K562 (cell line): Measurements from ENCODE around the gene ST6GALNAC2. TPM values are rescaled to one million over a fixed set of nuclear protein-coding genes. Genes with fewer than 3 reads are reported as not detected.

Experiments used
- CBX3 ChIP-seq, 2 experiments: IDR thresholded peaks; 1 replicate in 1 of 2; 2 replicates in 1 of 2; pipeline ENCODE4 v1.6.1; 2012; ENCODE audit warnings: inconsistent platforms in 2 of 2, low read length in 2 of 2, borderline replicate concordance in 1 of 2, control low read depth in 1 of 2
- CHD4 ChIP-seq: fragments of 200-600 bp; sonication (generic); IDR thresholded peaks from 3 replicates; pipeline ENCODE4 v1.6.1; 2012; ENCODE audit warnings: low read depth, mild to moderate bottlenecking, mixed read lengths, low read length, inconsistent platforms; ENCODE audit not compliant: insufficient read depth, insufficient replicate concordance, poor library complexity, severe bottlenecking
- ESRRB ChIP-seq: fragments of 250-450 bp; sonication (Bioruptor Pico); IDR thresholded peaks from 2 replicates; pipeline ENCODE4 v1.5.0; 2020; ENCODE audit warnings: mild to moderate bottlenecking, moderate library complexity, borderline replicate concordance
- ETV6 ChIP-seq, 3 experiments: fragments of 150-350 bp in 1 of 3; sonication (generic) in 1 of 3; formaldehyde crosslinking in 1 of 3; IDR thresholded peaks; 2 replicates each; pipeline versions ENCODE4 v1.6.1 to v1.8.0; 2014 to 2022; ENCODE audit warnings: borderline replicate concordance in 2 of 3, low read depth in 2 of 3, antibody characterized with exemption in 1 of 3, low read length in 1 of 3, mild to moderate bottlenecking in 1 of 3, missing genetic modification reagents in 1 of 3
- EWSR1 ChIP-seq: fragments of 450-650 bp; IDR thresholded peaks from 2 replicates; pipeline ENCODE4 v1.6.1; 2018; ENCODE audit warnings: borderline replicate concordance, mild to moderate bottlenecking, low read depth, moderate library complexity; ENCODE audit not compliant: partially characterized antibody
- GATAD2B ChIP-seq: fragments of 450-650 bp; IDR thresholded peaks from 2 replicates; pipeline ENCODE4 v1.6.1; 2017; ENCODE audit warnings: mild to moderate bottlenecking, borderline replicate concordance
- KLF1 ChIP-seq: fragments of 450-650 bp; IDR thresholded peaks from 2 replicates; pipeline ENCODE4 v1.6.1; 2016; ENCODE audit warnings: missing genetic modification characterization, missing compliant biosample characterization
- MAZ ChIP-seq, 2 experiments: fragments of 450-650 bp in 1 of 2; sonication (generic) in 1 of 2; formaldehyde crosslinking; IDR thresholded peaks in 1 of 2; conservative IDR thresholded peaks in 1 of 2; 2 replicates each; pipeline versions ENCODE4 v1.4.0 to v1.5.0; 2020; ENCODE audit warnings: mild to moderate bottlenecking in 1 of 2, missing genetic modification reagents in 1 of 2
- NELFE ChIP-seq: IDR thresholded peaks from 2 replicates; pipeline ENCODE4 v1.6.1; 2011; ENCODE audit warnings: mild to moderate bottlenecking; ENCODE audit not compliant: insufficient read depth, insufficient read length
- NR2C1 ChIP-seq, 2 experiments: fragments of 450-650 bp; IDR thresholded peaks; 2 replicates each; pipeline ENCODE4 v1.6.1; 2017; ENCODE audit warnings: mild to moderate bottlenecking in 2 of 2, antibody characterized with exemption in 1 of 2, inconsistent platforms in 1 of 2, missing compliant biosample characterization in 1 of 2, missing genetic modification characterization in 1 of 2
- PPARD ChIP-seq: fragments of 250-450 bp; sonication (Bioruptor Pico); IDR thresholded peaks from 2 replicates; pipeline ENCODE4 v1.8.0; 2022; ENCODE audit warnings: inconsistent platforms, mild to moderate bottlenecking, moderate library complexity
- PRPF4 ChIP-seq: fragments of 200-400 bp; formaldehyde crosslinking; IDR thresholded peaks from one replicate; pipeline ENCODE4 v1.6.1; 2017; ENCODE audit warnings: low read length, low read depth, mild to moderate bottlenecking; ENCODE audit not compliant: insufficient read depth, poor library complexity, severe bottlenecking
- RHOXF2B ChIP-seq: fragments of 250-450 bp; sonication (Bioruptor Pico); conservative IDR thresholded peaks from 2 replicates; pipeline ENCODE4 v1.5.1; 2021
- ZBTB17 ChIP-seq: fragments of 450-650 bp; formaldehyde crosslinking; IDR thresholded peaks from 2 replicates; pipeline ENCODE4 v1.4.0; 2020; ENCODE audit warnings: mild to moderate bottlenecking
- ZNF121 ChIP-seq: sonication (generic); formaldehyde crosslinking; conservative IDR thresholded peaks from 2 replicates; pipeline ENCODE4 v1.8.0; 2022; ENCODE audit warnings: missing genetic modification reagents
- ZNF134 ChIP-seq: fragments of 250-450 bp; sonication (Bioruptor Pico); conservative IDR thresholded peaks from 2 replicates; pipeline ENCODE4 v1.4.0; 2020
- ZNF436 ChIP-seq: fragments of 250-450, 450-650 bp; sonication (Bioruptor Pico); formaldehyde crosslinking; IDR thresholded peaks from 2 replicates; pipeline ENCODE4 v1.7.0; 2020; ENCODE audit warnings: mild to moderate bottlenecking
- polyA plus RNA-seq, 8 experiments: library from polyadenylated mRNA; depleted of rRNA in 4 of 8; stranded (reverse) in 5 of 8; unstranded in 3 of 8; fragments of >200 nt; fragmentation: Nextera tagmentation in 2 of 8; fragmentation: Illumina TruSeq in 1 of 8; extraction: Ambion mirVana in 2 of 8; extraction: Trizol in 1 of 8; gene quantifications; 2 replicates each; pipeline versions ENCODE4 v1.2.1 to v1.2.3, GENCODE V29; 2011 to 2014; ENCODE audit warnings: inconsistent platforms in 1 of 8, missing spikeins in 1 of 8
- total RNA-seq, 7 experiments: library from RNA; depleted of rRNA in 6 of 7; stranded (reverse); fragments of >200 nt in 6 of 7; fragmentation: Illumina TruSeq in 2 of 7; extraction: Trizol in 2 of 7; gene quantifications; 2 replicates each; pipeline versions ENCODE4 v1.2.1 to v1.2.3, GENCODE V29; 2011 to 2021; ENCODE audit warnings: low replicate concordance in 1 of 7
- TF ChIP-seq, protein P1 (sequence below): fragments of 250-450 bp; sonication (Bioruptor Pico); IDR thresholded peaks from 2 replicates; pipeline ENCODE4 v1.5.0; 2022; ENCODE audit warnings: mild to moderate bottlenecking
- TF ChIP-seq, protein P2 (sequence below): sonication (generic); formaldehyde crosslinking; IDR thresholded peaks from 2 replicates; pipeline ENCODE4 v1.8.0; 2022; ENCODE audit warnings: mild to moderate bottlenecking, missing genetic modification reagents
- TF ChIP-seq, protein P3 (sequence below): fragments of 250-450 bp; sonication (Bioruptor Pico); IDR thresholded peaks from 2 replicates; pipeline ENCODE4 v1.9.0; 2021; ENCODE audit warnings: mild to moderate bottlenecking
- TF ChIP-seq, protein P4 (sequence below): fragments of 450-650 bp; IDR thresholded peaks from 2 replicates; pipeline ENCODE4 v1.6.1; 2016; ENCODE audit warnings: antibody characterized with exemption

The ST6GALNAC2 gene
- total and polyA plus RNA-seq, 9 of the 15 experiments (the other 6 are each of a cell fraction or from before 2014, with no cell fraction given): 0.18 TPM; not detected in 8

DNA sequence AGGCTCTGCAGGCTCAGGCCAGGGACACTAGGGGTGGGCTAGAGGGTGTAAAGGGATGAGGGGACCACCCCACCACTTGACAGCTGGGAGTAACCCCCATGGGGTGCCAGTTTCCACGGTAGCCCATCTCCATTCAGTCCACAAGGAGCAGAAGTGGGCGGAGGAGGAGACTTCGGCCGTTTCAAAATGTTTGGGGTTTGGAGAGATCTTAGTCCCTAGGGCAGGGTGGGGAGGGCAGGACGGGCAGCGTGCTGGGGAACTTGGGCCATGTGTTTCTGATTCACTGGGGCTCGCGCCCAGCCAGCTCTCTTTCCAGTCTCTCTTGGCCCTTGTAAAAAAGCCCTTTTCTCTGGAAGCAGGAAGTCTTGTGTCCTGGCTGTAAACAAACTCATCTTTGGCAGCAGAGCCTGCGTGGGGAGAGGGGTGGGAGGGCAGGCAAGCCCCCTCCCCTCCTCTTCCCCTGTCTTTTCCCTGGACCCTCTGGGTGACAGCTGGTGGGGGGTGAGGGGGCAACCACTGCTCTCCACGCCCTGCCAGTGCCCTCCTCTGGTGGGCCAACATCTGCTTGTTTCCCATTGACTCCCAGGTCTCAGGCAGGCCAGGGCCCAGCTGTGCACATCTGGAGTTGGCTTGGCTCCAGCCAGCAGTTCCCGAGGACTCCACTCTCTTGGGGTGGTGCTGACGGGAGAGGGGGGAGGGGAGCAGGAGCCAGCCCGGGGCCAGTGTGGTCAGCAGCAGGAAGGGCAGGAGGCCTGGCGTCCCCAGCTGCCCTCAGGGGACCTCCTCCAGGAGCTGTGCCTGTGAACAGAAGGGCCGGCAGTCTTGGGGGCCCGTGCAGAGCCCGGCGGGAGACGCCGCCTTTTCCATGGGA is 56.2 kb downstream of the ST6GALNAC2 start (continued):
- TF ChIP-seq CHD4 (no peak), EWSR1 (no peak), ESRRB (CRISPR knock-in tag) (no peak), NELFE (no peak), ETV6 (IDR thresholded peaks at IDR 0.05; ENCODE audit: borderline replicate concordance in 1 of 2, low read depth in 2 of 2, low read length in 1 of 2) (no peak), ETV6 (CRISPR knock-in tag; IDR thresholded peaks at IDR 0.05; ENCODE audit: borderline replicate concordance) (no peak), KLF1 (tag) (no peak), RHOXF2B (no peak), ZNF121 (CRISPR knock-in tag) (no peak), ZNF134 (no peak), CBX3 (IDR thresholded peaks at IDR 0.05; ENCODE audit: borderline replicate concordance in 1 of 2, low read length in 2 of 2) (no peak), GATAD2B (peak; percentile 34), PPARD (no peak), MAZ (CRISPR knock-in tag; conservative IDR thresholded peaks at IDR 0.05 in 1 of 2, IDR thresholded peaks at IDR 0.05 in 1 of 2) (0 out of 4 replicates have a peak, but pooled peaks of 1 of the 2 experiments have one; percentile 24), ZBTB17 (no peak), NR2C1 (IDR thresholded peaks at IDR 0.05) (no peak), NR2C1 (tag; IDR thresholded peaks at IDR 0.05) (no peak), PRPF4 (no peak), ZNF436 (no peak)
- TF ChIP-seq, protein P1, sequence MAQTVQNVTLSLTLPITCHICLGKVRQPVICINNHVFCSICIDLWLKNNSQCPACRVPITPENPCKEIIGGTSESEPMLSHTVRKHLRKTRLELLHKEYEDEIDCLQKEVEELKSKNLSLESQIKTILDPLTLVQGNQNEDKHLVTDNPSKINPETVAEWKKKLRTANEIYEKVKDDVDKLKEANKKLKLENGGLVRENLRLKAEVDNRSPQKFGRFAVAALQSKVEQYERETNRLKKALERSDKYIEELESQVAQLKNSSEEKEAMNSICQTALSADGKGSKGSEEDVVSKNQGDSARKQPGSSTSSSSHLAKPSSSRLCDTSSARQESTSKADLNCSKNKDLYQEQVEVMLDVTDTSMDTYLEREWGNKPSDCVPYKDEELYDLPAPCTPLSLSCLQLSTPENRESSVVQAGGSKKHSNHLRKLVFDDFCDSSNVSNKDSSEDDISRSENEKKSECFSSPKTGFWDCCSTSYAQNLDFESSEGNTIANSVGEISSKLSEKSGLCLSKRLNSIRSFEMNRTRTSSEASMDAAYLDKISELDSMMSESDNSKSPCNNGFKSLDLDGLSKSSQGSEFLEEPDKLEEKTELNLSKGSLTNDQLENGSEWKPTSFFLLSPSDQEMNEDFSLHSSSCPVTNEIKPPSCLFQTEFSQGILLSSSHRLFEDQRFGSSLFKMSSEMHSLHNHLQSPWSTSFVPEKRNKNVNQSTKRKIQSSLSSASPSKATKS (CRISPR knock-in tag): no peak
- TF ChIP-seq, protein P2, sequence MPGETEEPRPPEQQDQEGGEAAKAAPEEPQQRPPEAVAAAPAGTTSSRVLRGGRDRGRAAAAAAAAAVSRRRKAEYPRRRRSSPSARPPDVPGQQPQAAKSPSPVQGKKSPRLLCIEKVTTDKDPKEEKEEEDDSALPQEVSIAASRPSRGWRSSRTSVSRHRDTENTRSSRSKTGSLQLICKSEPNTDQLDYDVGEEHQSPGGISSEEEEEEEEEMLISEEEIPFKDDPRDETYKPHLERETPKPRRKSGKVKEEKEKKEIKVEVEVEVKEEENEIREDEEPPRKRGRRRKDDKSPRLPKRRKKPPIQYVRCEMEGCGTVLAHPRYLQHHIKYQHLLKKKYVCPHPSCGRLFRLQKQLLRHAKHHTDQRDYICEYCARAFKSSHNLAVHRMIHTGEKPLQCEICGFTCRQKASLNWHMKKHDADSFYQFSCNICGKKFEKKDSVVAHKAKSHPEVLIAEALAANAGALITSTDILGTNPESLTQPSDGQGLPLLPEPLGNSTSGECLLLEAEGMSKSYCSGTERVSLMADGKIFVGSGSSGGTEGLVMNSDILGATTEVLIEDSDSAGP: no peak
- TF ChIP-seq, protein P3, sequence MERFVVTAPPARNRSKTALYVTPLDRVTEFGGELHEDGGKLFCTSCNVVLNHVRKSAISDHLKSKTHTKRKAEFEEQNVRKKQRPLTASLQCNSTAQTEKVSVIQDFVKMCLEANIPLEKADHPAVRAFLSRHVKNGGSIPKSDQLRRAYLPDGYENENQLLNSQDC (CRISPR knock-in tag): no peak
- TF ChIP-seq, protein P4, sequence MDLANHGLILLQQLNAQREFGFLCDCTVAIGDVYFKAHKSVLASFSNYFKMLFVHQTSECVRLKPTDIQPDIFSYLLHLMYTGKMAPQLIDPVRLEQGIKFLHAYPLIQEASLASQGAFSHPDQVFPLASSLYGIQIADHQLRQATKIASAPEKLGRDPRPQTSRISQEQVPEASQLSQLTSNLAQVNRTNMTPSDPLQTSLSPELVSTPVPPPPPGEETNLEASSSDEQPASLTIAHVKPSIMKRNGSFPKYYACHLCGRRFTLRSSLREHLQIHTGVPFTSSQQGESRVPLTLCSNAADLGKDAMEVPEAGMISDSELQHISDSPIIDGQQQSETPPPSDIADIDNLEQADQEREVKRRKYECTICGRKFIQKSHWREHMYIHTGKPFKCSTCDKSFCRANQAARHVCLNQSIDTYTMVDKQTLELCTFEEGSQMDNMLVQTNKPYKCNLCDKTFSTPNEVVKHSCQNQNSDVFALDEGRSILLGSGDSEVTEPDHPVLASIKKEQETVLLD: no peak; the same call in 1 of the 2 replicates
